Panc1 (cell line): ENCODE data around the gene SMAD3. TPM values are rescaled to one million over a fixed set of nuclear protein-coding genes. Genes with fewer than 3 reads are reported as not detected.

Experiments used
- ATAC-seq: fragments of 200-7000 bp; cut with Tn5 transposase; 2 replicates; pipeline ENCODE4 v1.9.1; 2020; ENCODE audit warnings: mild to moderate bottlenecking, moderate library complexity
- BruUV-seq: library from RNA; stranded (reverse); fragments of 400-500 nt; replicated peaks from 2 replicates; lab custom pipeline; 2021; lab: Mats Ljungman, UMichigan
- CTCF ChIA-PET: fragments of 300-600 bp; sonication (Branson Sonifier 250); formaldehyde crosslinking; loops from one replicate; lab custom pipeline; 2022; ENCODE audit warnings: antibody characterized with exemption; lab: Charles Lee
- POLR2A ChIA-PET: fragments of 300-600 bp; sonication (Branson Sonifier 250); formaldehyde crosslinking; loops from one replicate; lab custom pipeline; 2022; ENCODE audit warnings: antibody characterized with exemption; lab: Charles Lee
- DNase-seq: peaks from one replicate; pipeline ENCODE4 v3.0.0-alpha.2; 2010; ENCODE audit warnings: low read depth, low spot score
- H3K27ac ChIP-seq: 2 replicates; pipeline ENCODE4 v1.5.1; 2011; ENCODE audit warnings: mild to moderate bottlenecking, low read length, inconsistent platforms
- H3K27me3 ChIP-seq: fragments of 200-500 bp; sonication (Bioruptor generic); 2 replicates; pipeline ENCODE4 v1.6.0; 2014; ENCODE audit warnings: low read length, inconsistent platforms; ENCODE audit not compliant: control insufficient read depth, insufficient read depth
- H3K36me3 ChIP-seq: fragments of 200-500 bp; sonication (Bioruptor generic); 2 replicates; pipeline ENCODE4 v1.5.1; 2014; ENCODE audit warnings: inconsistent platforms, mild to moderate bottlenecking, low read length, moderate library complexity; ENCODE audit not compliant: control insufficient read depth, insufficient read depth
- H3K4me1 ChIP-seq: 2 replicates; pipeline ENCODE4 v1.5.1; 2011; ENCODE audit warnings: inconsistent platforms, mild to moderate bottlenecking, low read length, moderate library complexity; ENCODE audit not compliant: control insufficient read depth, insufficient read depth
- H3K4me3 ChIP-seq, 2 experiments: 2 replicates each; pipeline ENCODE4 v1.5.1; 2011 to 2012; ENCODE audit warnings: low read depth in 2 of 2, low read length in 2 of 2, mild to moderate bottlenecking in 2 of 2, inconsistent platforms in 1 of 2, moderate library complexity in 1 of 2
- H3K9me3 ChIP-seq: fragments of 200-500 bp; sonication (Bioruptor generic); 2 replicates; pipeline ENCODE4 v1.5.1; 2014; ENCODE audit warnings: low read depth, mild to moderate bottlenecking, inconsistent platforms, low read length, moderate library complexity; ENCODE audit not compliant: control insufficient read depth, insufficient read depth
- POLR2AphosphoS5 ChIP-seq: IDR thresholded peaks from 2 replicates; pipeline ENCODE4 v1.6.1; 2012; ENCODE audit warnings: mild to moderate bottlenecking, low read depth, low read length, moderate library complexity
- SIN3A ChIP-seq: IDR thresholded peaks from 2 replicates; pipeline ENCODE4 v1.6.1; 2012; ENCODE audit warnings: low read depth, mild to moderate bottlenecking, low read length, moderate library complexity, borderline replicate concordance; ENCODE audit not compliant: insufficient read depth
- TCF7L2 ChIP-seq: IDR thresholded peaks from 2 replicates; pipeline ENCODE4 v1.6.1; 2011; ENCODE audit warnings: mild to moderate bottlenecking, low read depth, low read length, inconsistent platforms
- in situ Hi-C: cut with HindIII; loops from 2 replicates; pipeline ENCODE4 v1.10.0; 2016; ENCODE audit warnings: low sequenced_read_pairs, low pct_unique_long_range_greater_than_20kb
- intact Hi-C: fragments of 100-400 bp; cut with micrococcal nuclease; formaldehyde crosslinking; loops from one replicate; pipeline ENCODE4 v1.10.0; 2022; ENCODE audit not compliant: unreplicated experiment
- total RNA-seq: library from RNA; stranded (reverse); gene quantifications from one replicate; pipeline ENCODE4 v1.2.1, GENCODE V29; 2021; ENCODE audit not compliant: unreplicated experiment
- TF ChIP-seq, protein P1 (sequence below): fragments of 450-650 bp; IDR thresholded peaks from 2 replicates; pipeline ENCODE4 v1.5.1; 2017; ENCODE audit warnings: mild to moderate bottlenecking
- TF ChIP-seq, protein P2 (sequence below), 2 experiments: IDR thresholded peaks; 2 replicates each; pipeline ENCODE4 v1.6.1; 2011 to 2012; ENCODE audit warnings: low read depth in 2 of 2, control low read depth in 1 of 2, low read length in 1 of 2, mild to moderate bottlenecking in 1 of 2, moderate library complexity in 1 of 2; ENCODE audit not compliant: insufficient read depth in 1 of 2

The SMAD3 gene
- total RNA-seq, 1 experiment from 2014 or later: 394 TPM

DNA sequence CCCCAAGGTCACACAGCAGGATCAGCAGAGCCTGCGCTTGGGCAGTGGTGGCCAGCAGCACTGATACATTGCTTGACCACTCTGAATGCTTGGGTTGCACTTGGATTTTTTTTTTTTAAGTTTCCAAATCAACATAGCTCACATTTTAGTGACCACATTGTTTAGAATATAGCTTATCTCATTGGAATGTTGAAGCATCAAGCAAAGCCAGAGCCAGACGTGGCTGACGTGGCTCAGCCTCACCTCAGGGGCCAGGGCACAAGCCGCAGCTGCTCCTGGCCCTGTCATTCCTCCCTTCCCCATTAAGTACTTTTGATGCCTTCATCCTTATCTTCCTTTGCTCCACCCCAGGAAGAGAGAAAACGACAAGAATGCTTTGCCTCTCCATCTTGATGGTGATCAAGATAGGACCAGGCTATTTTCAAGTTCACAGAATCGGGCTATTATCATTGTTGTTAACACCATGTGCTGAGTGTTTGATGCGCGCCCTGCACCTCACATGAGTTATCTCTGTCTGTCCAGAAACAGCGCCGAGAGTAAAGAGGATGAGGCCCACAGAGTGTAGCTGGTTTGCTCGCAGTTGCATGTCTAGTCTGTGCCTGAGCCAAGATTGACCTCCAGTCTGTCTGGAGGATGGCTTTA lies 113.3 kb downstream of the SMAD3 start:
- in situ Hi-C loops (no loop called here), intact Hi-C loops (no loop called here)
- CTCF ChIA-PET: interaction anchor here (0.6 to 0.7 kb wide), 2 partner anchors 230 to 232 kb away, joined by 3 to 5 read pairs; no protein-coding TSS in a partner anchor
- ATAC-seq (peak; percentile 60), DNase-seq (peak; percentile 81)
- POLR2A ChIA-PET: interaction anchor here (0.5 to 1.4 kb wide), 6 partner anchors 18 to 80 kb away, joined by 3 to 5 read pairs (median 3); no protein-coding TSS in a partner anchor
- Histone ChIP-seq H3K9me3 (no peaks in the 10 kb centered on the region), H3K27ac (peak overlapping the region; percentile 94), H3K4me1 (peaks cover 93% of the 10 kb centered on the region), H3K4me3 (no peak overlapping the region), H3K27me3 (no peaks in the 10 kb centered on the region), H3K36me3 (peaks cover 40% of the 10 kb centered on the region)
- BruUV-seq: no TSS peak
- peak; percentile 83; the same call in 1 of the 2 replicates for TF ChIP-seq TCF7L2
- TF ChIP-seq, protein P1, sequence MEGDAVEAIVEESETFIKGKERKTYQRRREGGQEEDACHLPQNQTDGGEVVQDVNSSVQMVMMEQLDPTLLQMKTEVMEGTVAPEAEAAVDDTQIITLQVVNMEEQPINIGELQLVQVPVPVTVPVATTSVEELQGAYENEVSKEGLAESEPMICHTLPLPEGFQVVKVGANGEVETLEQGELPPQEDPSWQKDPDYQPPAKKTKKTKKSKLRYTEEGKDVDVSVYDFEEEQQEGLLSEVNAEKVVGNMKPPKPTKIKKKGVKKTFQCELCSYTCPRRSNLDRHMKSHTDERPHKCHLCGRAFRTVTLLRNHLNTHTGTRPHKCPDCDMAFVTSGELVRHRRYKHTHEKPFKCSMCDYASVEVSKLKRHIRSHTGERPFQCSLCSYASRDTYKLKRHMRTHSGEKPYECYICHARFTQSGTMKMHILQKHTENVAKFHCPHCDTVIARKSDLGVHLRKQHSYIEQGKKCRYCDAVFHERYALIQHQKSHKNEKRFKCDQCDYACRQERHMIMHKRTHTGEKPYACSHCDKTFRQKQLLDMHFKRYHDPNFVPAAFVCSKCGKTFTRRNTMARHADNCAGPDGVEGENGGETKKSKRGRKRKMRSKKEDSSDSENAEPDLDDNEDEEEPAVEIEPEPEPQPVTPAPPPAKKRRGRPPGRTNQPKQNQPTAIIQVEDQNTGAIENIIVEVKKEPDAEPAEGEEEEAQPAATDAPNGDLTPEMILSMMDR: no peak
- TF ChIP-seq, protein P2, sequence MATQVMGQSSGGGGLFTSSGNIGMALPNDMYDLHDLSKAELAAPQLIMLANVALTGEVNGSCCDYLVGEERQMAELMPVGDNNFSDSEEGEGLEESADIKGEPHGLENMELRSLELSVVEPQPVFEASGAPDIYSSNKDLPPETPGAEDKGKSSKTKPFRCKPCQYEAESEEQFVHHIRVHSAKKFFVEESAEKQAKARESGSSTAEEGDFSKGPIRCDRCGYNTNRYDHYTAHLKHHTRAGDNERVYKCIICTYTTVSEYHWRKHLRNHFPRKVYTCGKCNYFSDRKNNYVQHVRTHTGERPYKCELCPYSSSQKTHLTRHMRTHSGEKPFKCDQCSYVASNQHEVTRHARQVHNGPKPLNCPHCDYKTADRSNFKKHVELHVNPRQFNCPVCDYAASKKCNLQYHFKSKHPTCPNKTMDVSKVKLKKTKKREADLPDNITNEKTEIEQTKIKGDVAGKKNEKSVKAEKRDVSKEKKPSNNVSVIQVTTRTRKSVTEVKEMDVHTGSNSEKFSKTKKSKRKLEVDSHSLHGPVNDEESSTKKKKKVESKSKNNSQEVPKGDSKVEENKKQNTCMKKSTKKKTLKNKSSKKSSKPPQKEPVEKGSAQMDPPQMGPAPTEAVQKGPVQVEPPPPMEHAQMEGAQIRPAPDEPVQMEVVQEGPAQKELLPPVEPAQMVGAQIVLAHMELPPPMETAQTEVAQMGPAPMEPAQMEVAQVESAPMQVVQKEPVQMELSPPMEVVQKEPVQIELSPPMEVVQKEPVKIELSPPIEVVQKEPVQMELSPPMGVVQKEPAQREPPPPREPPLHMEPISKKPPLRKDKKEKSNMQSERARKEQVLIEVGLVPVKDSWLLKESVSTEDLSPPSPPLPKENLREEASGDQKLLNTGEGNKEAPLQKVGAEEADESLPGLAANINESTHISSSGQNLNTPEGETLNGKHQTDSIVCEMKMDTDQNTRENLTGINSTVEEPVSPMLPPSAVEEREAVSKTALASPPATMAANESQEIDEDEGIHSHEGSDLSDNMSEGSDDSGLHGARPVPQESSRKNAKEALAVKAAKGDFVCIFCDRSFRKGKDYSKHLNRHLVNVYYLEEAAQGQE (IDR thresholded peaks at IDR 0.05; ENCODE audit: insufficient read depth in 1 of 2, low read depth in 2 of 2, low read length in 1 of 2): no peak

DNA sequence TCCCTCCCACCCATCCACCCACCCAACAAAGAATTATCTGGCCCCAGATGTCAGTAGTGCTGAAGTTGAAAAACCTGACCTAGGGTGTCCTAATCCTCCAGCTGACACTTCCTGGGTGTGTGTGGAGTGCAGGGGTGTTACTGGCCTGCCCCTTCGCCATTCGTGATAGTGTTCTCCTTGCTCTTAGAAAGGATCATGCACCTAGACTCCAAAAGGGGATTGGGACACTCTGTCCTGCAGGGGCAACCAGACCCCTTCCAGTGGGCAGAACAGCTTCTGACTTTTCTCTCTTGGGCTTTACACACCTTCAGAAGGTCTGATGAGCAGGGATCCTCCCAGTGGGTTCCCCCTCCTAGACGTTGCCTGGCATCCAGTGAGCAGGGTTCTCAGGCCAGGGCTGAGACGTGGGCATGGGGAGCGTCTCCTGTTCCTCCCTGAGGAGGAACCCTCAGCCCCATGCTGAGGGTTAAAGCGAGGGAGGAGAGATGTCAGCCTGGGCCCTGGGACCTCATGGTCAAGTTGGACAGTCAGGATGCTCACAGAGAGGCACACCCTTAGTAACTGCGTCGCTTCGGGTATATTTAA lies 114.1 kb downstream of the SMAD3 start:
- H3K4me3 ChIP-seq: no peak overlapping the region
- ATAC-seq: no peak
- no TSS peak for BruUV-seq
- H3K36me3 ChIP-seq: peaks cover 39% of the 10 kb centered on the region
- ChIA-PET POLR2A (interaction anchor here (0.5 kb wide), 1 partner anchor 30 kb away, joined by 3 read pairs; no protein-coding TSS in a partner anchor), CTCF (interaction anchor here (0.7 kb wide), 1 partner anchor 116 kb away, joined by 9 read pairs; no protein-coding TSS in a partner anchor)
- TF ChIP-seq, protein P2 (IDR thresholded peaks at IDR 0.05; ENCODE audit: insufficient read depth in 1 of 2, low read depth in 2 of 2, low read length in 1 of 2): no peak
- TF ChIP-seq TCF7L2: no peak
- no peak; the same call in none of the 2 replicates for TF ChIP-seq POLR2AphosphoS5
- TF ChIP-seq SIN3A: no peak
- TF ChIP-seq, protein P1: no peak
- intact Hi-C loops: no loop called here
- peak overlapping the region; percentile 94 for H3K27ac ChIP-seq
- H3K27me3 ChIP-seq: no peaks in the 10 kb centered on the region
- H3K9me3 ChIP-seq: no peaks in the 10 kb centered on the region
- DNase-seq: no peak
- in situ Hi-C loops: no loop called here
- H3K4me1 ChIP-seq: peaks cover 93% of the 10 kb centered on the region
